Activated CD8-positive, alpha-beta memory T cell treated with anti-CD3 and anti-CD28 coated beads for 4 hours (primary cell): Measurements from ENCODE around the gene ING1.
A peak's percentile ranks its signal among the peaks of the same experiment; 100 is the strongest.
"Not testable (repeated sequence)": the region's sequence is repeated elsewhere in the genome, so short reads cannot be mapped to it uniquely, and the experiment has no call there.

Experiments
- DNase-seq, 2 donors: peaks; one replicate each; pipeline ENCODE4 v3.0.0-alpha.2; 2020; ENCODE audit warnings: low read depth in 2 of 2

The ING1 gene

GRCh38 chr13:110713642-110713952 is at the start of gene ING1:
ING1 (plus strand) TSS chr13:110713700; CDS start chr13:110714150, 450 bp downstream.
- no peak for DNase-seq

GRCh38 chr13:110664041-110664440 is 49.5 kb upstream of the ING1 start:
- no peak for DNase-seq

GRCh38 chr13:110664673-110665072 is 48.8 kb upstream of the ING1 start:
- no peak for DNase-seq

- DNase-seq: no peak
Observed at GRCh38 chr13:110665491-110666254, 47.8 kb upstream of the ING1 start.

GRCh38 chr13:110666255-110666533 is 47.3 kb upstream of the ING1 start:
- no peak for DNase-seq

GRCh38 chr13:110669036-110669435 is 44.5 kb upstream of the ING1 start:
- no peak for DNase-seq

GRCh38 chr13:110669814-110670213 is 43.7 kb upstream of the ING1 start:
- DNase-seq: not testable (repeated sequence)

- peak in 1 of 2 donors; percentile 7 for DNase-seq
Observed at GRCh38 chr13:110676595-110677587, 36.6 kb upstream of the ING1 start.

- DNase-seq: no peak
Observed at GRCh38 chr13:110677731-110678545, 35.6 kb upstream of the ING1 start.

- no peak for DNase-seq
Observed at GRCh38 chr13:110680852-110681251, 32.6 kb upstream of the ING1 start.

- DNase-seq: no peak
Observed at GRCh38 chr13:110681868-110682550, 31.5 kb upstream of the ING1 start.

GRCh38 chr13:110682746-110683145 is 30.8 kb upstream of the ING1 start:
- no peak for DNase-seq

GRCh38 chr13:110683203-110683883 is 30.2 kb upstream of the ING1 start:
- DNase-seq: no peak

GRCh38 chr13:110683921-110684320 is 29.6 kb upstream of the ING1 start:
- no peak for DNase-seq

- no peak for DNase-seq
Observed at GRCh38 chr13:110684388-110685056, 29.0 kb upstream of the ING1 start.

- DNase-seq: no peak
Observed at GRCh38 chr13:110685305-110686020, 28.0 kb upstream of the ING1 start.

GRCh38 chr13:110687736-110688135 is 25.8 kb upstream of the ING1 start:
- no peak for DNase-seq

GRCh38 chr13:110689041-110689440 is 24.5 kb upstream of the ING1 start:
- no peak for DNase-seq

GRCh38 chr13:110689711-110690110 is 23.8 kb upstream of the ING1 start:
- DNase-seq: no peak

GRCh38 chr13:110690516-110690915 is 23.0 kb upstream of the ING1 start:
- DNase-seq: no peak
